SK-N-SH (cell line): ENCODE data around the gene TLN1. TPM values are rescaled to one million over a fixed set of nuclear protein-coding genes. Genes with fewer than 3 reads are reported as not detected.

ENCODE experiments used
- CTCF ChIA-PET: fragments of 300-600, 350-600 bp; formaldehyde crosslinking; extraction: SDS; loops from one replicate; lab custom pipeline; 2021; lab: Yijun Ruan, JAX
- POLR2A ChIA-PET: fragments of 350-600 bp; sonication (Branson Sonifier 250); formaldehyde crosslinking; extraction: SDS; loops from one replicate; lab custom pipeline; 2020; ENCODE audit warnings: antibody characterized with exemption, inconsistent platforms; lab: Yijun Ruan, JAX
- DNase-seq: peaks from one replicate; pipeline ENCODE4 v3.0.0; 2012
- H2AFZ ChIP-seq: fragments of 200-600 bp; sonication (generic); 2 replicates; pipeline ENCODE4 v1.8.1; 2016; ENCODE audit warnings: antibody characterized with exemption, mild to moderate bottlenecking, low read depth
- H3F3A ChIP-seq: fragments of 200-600 bp; sonication (generic); replicated peaks from 2 replicates; pipeline ENCODE3; 2016; ENCODE audit warnings: antibody characterized with exemption, mild to moderate bottlenecking; ENCODE audit not compliant: insufficient read depth
- H3K27ac ChIP-seq, 2 experiments: fragments of 200-500 bp in 1 of 2; fragments of 200-600 bp in 1 of 2; sonication (Bioruptor generic) in 1 of 2; sonication (generic), shearing (Covaris generic) in 1 of 2; 2 replicates each; pipeline versions ENCODE4 v1.5.1 to v1.6.1; 2014 to 2016; ENCODE audit warnings: low read depth in 2 of 2, inconsistent platforms in 1 of 2, low read length in 1 of 2, mild to moderate bottlenecking in 1 of 2, mixed read lengths in 1 of 2
- H3K27me3 ChIP-seq: fragments of 200-600 bp; sonication (generic), shearing (Covaris generic); 2 replicates; pipeline ENCODE4 v1.6.1; 2016; ENCODE audit warnings: mixed run types; ENCODE audit not compliant: insufficient read depth
- H3K36me3 ChIP-seq, 2 experiments: fragments of 200-500 bp in 1 of 2; fragments of 200-600 bp in 1 of 2; sonication (Bioruptor generic) in 1 of 2; sonication (generic) in 1 of 2; replicated peaks in 1 of 2; 2 replicates each; pipeline versions ENCODE3 to v1.5.1; 2014 to 2016; ENCODE audit warnings: low read length in 1 of 2, mild to moderate bottlenecking in 1 of 2; ENCODE audit not compliant: insufficient read depth in 2 of 2, control insufficient read depth in 1 of 2
- H3K4me1 ChIP-seq, 2 experiments: fragments of 200-500 bp in 1 of 2; fragments of 200-600 bp in 1 of 2; sonication (Bioruptor generic) in 1 of 2; sonication (generic), shearing (Covaris generic) in 1 of 2; 2 replicates each; pipeline versions ENCODE4 v1.5.1 to v1.6.1; 2014 to 2016; ENCODE audit warnings: low read depth in 1 of 2, low read length in 1 of 2, mixed run types in 1 of 2; ENCODE audit not compliant: insufficient read depth in 2 of 2, control insufficient read depth in 1 of 2
- H3K4me2 ChIP-seq: fragments of 200-600 bp; sonication (generic), shearing (Covaris generic); 2 replicates; pipeline ENCODE4 v1.6.1; 2017; ENCODE audit warnings: mixed run types
- H3K4me3 ChIP-seq, 2 experiments: fragments of 200-500 bp in 1 of 2; fragments of 200-600 bp in 1 of 2; sonication (Bioruptor generic) in 1 of 2; sonication (generic), shearing (Covaris generic) in 1 of 2; 2 replicates each; pipeline versions ENCODE4 v1.5.1 to v1.8.1; 2014 to 2016; ENCODE audit warnings: low read depth in 2 of 2, inconsistent platforms in 1 of 2, low read length in 1 of 2, mild to moderate bottlenecking in 1 of 2, mixed read lengths in 1 of 2, moderate library complexity in 1 of 2
- H3K79me2 ChIP-seq: fragments of 200-600 bp; sonication (generic); 2 replicates; pipeline ENCODE4 v1.8.1; 2017; ENCODE audit warnings: mild to moderate bottlenecking; ENCODE audit not compliant: insufficient read depth
- H3K9ac ChIP-seq: fragments of 200-600 bp; sonication (generic); 2 replicates; pipeline ENCODE4 v1.6.1; 2017; ENCODE audit warnings: mixed run types
- H3K9me2 ChIP-seq: fragments of 200-600 bp; sonication (generic); 2 replicates; pipeline ENCODE4 v1.6.1; 2017; ENCODE audit warnings: mixed run types
- H3K9me3 ChIP-seq: fragments of 200-600 bp; sonication (generic); 2 replicates; pipeline ENCODE4 v1.6.1; 2017; ENCODE audit warnings: mixed run types, mild to moderate bottlenecking, moderate library complexity
- H4K20me1 ChIP-seq: fragments of 200-600 bp; sonication (generic); 2 replicates; pipeline ENCODE4 v1.6.1; 2017; ENCODE audit warnings: mild to moderate bottlenecking, mixed run types; ENCODE audit not compliant: insufficient read depth
- CHD2 ChIP-seq: fragments of 150-350 bp; IDR thresholded peaks from 2 replicates; pipeline ENCODE4 v1.6.1; 2018; ENCODE audit warnings: low read length; ENCODE audit not compliant: partially characterized antibody
- EP300 ChIP-seq, 2 experiments: IDR thresholded peaks; 2 replicates each; pipeline versions ENCODE4 v1.4.0 to v1.6.1; 2012; ENCODE audit warnings: borderline replicate concordance in 1 of 2, low read depth in 1 of 2, low read length in 1 of 2
- EZH2phosphoT487 ChIP-seq: fragments of 200-600 bp; sonication (generic); IDR thresholded peaks from 2 replicates; pipeline ENCODE4 v1.6.1; 2017; ENCODE audit warnings: low read depth, mixed run types, mild to moderate bottlenecking, antibody characterized with exemption, moderate library complexity, borderline replicate concordance
- FOSL2 ChIP-seq: IDR thresholded peaks from 2 replicates; pipeline ENCODE4 v1.4.0; 2012; ENCODE audit warnings: low read depth, mild to moderate bottlenecking, moderate library complexity, borderline replicate concordance
- FOXJ3 ChIP-seq: sonication (generic); formaldehyde crosslinking; IDR thresholded peaks from 2 replicates; pipeline ENCODE4 v1.5.1; 2020; ENCODE audit warnings: mild to moderate bottlenecking, missing genetic modification reagents
- FOXM1 ChIP-seq: IDR thresholded peaks from 2 replicates; pipeline ENCODE4 v1.4.0; 2012; ENCODE audit warnings: low read depth, mild to moderate bottlenecking
- GABPA ChIP-seq: IDR thresholded peaks from 2 replicates; pipeline ENCODE4 v1.4.0; 2012; ENCODE audit warnings: low read depth, mild to moderate bottlenecking
- GATA2 ChIP-seq: sonication (generic); formaldehyde crosslinking; IDR thresholded peaks from 2 replicates; pipeline ENCODE4 v1.5.0; 2020; ENCODE audit warnings: mild to moderate bottlenecking, missing genetic modification reagents
- IRF3 ChIP-seq: fragments of 150-350 bp; IDR thresholded peaks from 2 replicates; pipeline ENCODE4 v1.6.1; 2016; ENCODE audit warnings: mild to moderate bottlenecking, low read depth, low read length
- MAX ChIP-seq: IDR thresholded peaks from 2 replicates; pipeline ENCODE4 v1.4.0; 2012; ENCODE audit warnings: low read depth
- MXI1 ChIP-seq: IDR thresholded peaks from 2 replicates; pipeline ENCODE4 v1.6.1; 2012; ENCODE audit warnings: mild to moderate bottlenecking, low read depth, low read length, improper control_type of control experiment
- POLR2AphosphoS5 ChIP-seq: IDR thresholded peaks from 2 replicates; pipeline ENCODE4 v1.6.1; 2012; ENCODE audit warnings: low read depth, low read length
- RAD21 ChIP-seq: IDR thresholded peaks from 2 replicates; pipeline ENCODE4 v1.6.1; 2012; ENCODE audit warnings: mild to moderate bottlenecking, low read length
- RXRA ChIP-seq: IDR thresholded peaks from 2 replicates; pipeline ENCODE4 v1.4.0; 2012; ENCODE audit warnings: low read depth, mild to moderate bottlenecking, borderline replicate concordance
- SIN3A ChIP-seq: IDR thresholded peaks from 2 replicates; pipeline ENCODE4 v1.6.1; 2012; ENCODE audit warnings: low read depth, mild to moderate bottlenecking, low read length, moderate library complexity, borderline replicate concordance
- TAF1 ChIP-seq: IDR thresholded peaks from 2 replicates; pipeline ENCODE4 v1.6.1; 2012; ENCODE audit warnings: low read depth, mild to moderate bottlenecking, low read length, moderate library complexity, borderline replicate concordance
- TEAD4 ChIP-seq: IDR thresholded peaks from 2 replicates; pipeline ENCODE4 v1.4.0; 2012; ENCODE audit warnings: mild to moderate bottlenecking, borderline replicate concordance; ENCODE audit not compliant: insufficient read depth
- WGBS: methylation state at CpG from one replicate; pipeline ENCODE4 v1.1.6; 2017; ENCODE audit warnings: low lambda C conversion rate; 5-methylcytosine and 5-hydroxymethylcytosine counted together
- polyA plus RNA-seq, 3 experiments: library from polyadenylated mRNA; depleted of rRNA; stranded (reverse); fragments of >200 nt; gene quantifications; 2 replicates each; pipeline ENCODE4 v1.2.3, GENCODE V29; 2012
- TF ChIP-seq, protein P1 (sequence below): IDR thresholded peaks from 2 replicates; pipeline ENCODE4 v1.4.0; 2012; ENCODE audit warnings: low read depth, borderline replicate concordance

Gene TLN1
- polyA plus RNA-seq, 1 of the 3 experiments (the other 2 are of a cell fraction), result 115 TPM

GRCh38 chr9:35690614-35691333 lies 41.2 kb downstream of the TLN1 start:
- DNase-seq, result peak; percentile 90
- H3K4me2 ChIP-seq, result peak overlapping the region; percentile 91
- TF ChIP-seq FOXM1 (no peak), FOSL2 (no peak), POLR2AphosphoS5 (0 out of 2 replicates have a peak, but pooled peaks have one; percentile 33), RXRA (no peak), MXI1 (peak; percentile 23), GATA2 (CRISPR knock-in tag) (no peak), RAD21 (no peak), TAF1 (peak; percentile 9; the same call in 1 of the 2 replicates), TEAD4 (no peak), EP300 (IDR thresholded peaks at IDR 0.05; ENCODE audit: borderline replicate concordance in 1 of 2, low read depth in 1 of 2, low read length in 1 of 2) (no peak; a peak in 1 of 4 replicates), EZH2phosphoT487 (no peak), FOXJ3 (CRISPR knock-in tag) (no peak), IRF3 (no peak), SIN3A (no peak), CHD2 (no peak), GABPA (no peak; the same call in 1 of the 2 replicates), MAX (peak; percentile 51; the same call in 1 of the 2 replicates)
- TF ChIP-seq, protein P1, sequence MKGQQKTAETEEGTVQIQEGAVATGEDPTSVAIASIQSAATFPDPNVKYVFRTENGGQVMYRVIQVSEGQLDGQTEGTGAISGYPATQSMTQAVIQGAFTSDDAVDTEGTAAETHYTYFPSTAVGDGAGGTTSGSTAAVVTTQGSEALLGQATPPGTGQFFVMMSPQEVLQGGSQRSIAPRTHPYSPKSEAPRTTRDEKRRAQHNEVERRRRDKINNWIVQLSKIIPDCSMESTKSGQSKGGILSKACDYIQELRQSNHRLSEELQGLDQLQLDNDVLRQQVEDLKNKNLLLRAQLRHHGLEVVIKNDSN, result no peak; the same call in 1 of the 2 replicates
- peaks cover 19 to 34% of the 10 kb centered on the region in 2 experiments; a peak in 3 of 4 replicates for H3K4me1 ChIP-seq
- peaks cover 44% of the 10 kb centered on the region for H3K79me2 ChIP-seq
- peak overlapping the region; percentile 62 to 73 for H3K4me3 ChIP-seq
- H3K9ac ChIP-seq, result peak overlapping the region; percentile 95
- WGBS, result 2% methylated on average over 34 of the region's 61 CpGs
- no peaks in the 10 kb centered on the region for H3K9me2 ChIP-seq
- H3K9me3 ChIP-seq, result no peaks in the 10 kb centered on the region
- peaks cover 6 to 7% of the 10 kb centered on the region in 2 experiments for H3K36me3 ChIP-seq
- peak overlapping the region; percentile 93 to 96 for H3K27ac ChIP-seq
- H4K20me1 ChIP-seq, result peaks cover 34% of the 10 kb centered on the region
- H3K27me3 ChIP-seq, result no peaks in the 10 kb centered on the region
- ChIA-PET POLR2A (interaction anchor here (0.6 to 1.7 kb wide), 8 partner anchors 11 to 271 kb away, joined by 3 to 10 read pairs (median 4); partner anchors contain the start of genes CA9, CCDC107, CREB3 and RMRP), CTCF (interaction anchor here (0.9 to 2.7 kb wide), 11 partner anchors 15 to 83 kb away, joined by 3 to 21 read pairs (median 4); partner anchors contain the start of genes ARHGEF39, CCDC107 and RMRP)
- peaks cover 56% of the 10 kb centered on the region for H3F3A ChIP-seq
- H2AFZ ChIP-seq, result peak overlapping the region; percentile 84
